ENCODE data around the gene TGFBI.

The TGFBI gene

GRCh38 chr5:136026636-136027035, 2.2 kb upstream of the TGFBI start:
- H2AFZ ChIP-seq (ENCODE audit: low read depth, low read length) = no peak overlapping the region
- no peaks in the 10 kb centered on the region for H3K79me2 ChIP-seq (ENCODE audit: low read length)
- H3K4me2 ChIP-seq (ENCODE audit: low read length) = no peak overlapping the region
- peaks cover 10% of the 10 kb centered on the region for H3K4me1 ChIP-seq (ENCODE audit: low read length)
- peaks cover 28% of the 10 kb centered on the region; the same call in 1 of the 2 replicates for H3K27me3 ChIP-seq (ENCODE audit: low read depth, low read length)
- H3K36me3 ChIP-seq (replicated peaks; ENCODE audit: low read depth, low read length) = no peaks in the 10 kb centered on the region
- TF ChIP-seq EZH2phosphoT487 (IDR thresholded peaks at IDR 0.05; ENCODE audit: low read depth) (no peak), CTCF (IDR thresholded peaks at IDR 0.05; ENCODE audit: low read depth, low read length) (no peak)
- no peak overlapping the region for H3K4me3 ChIP-seq (ENCODE audit: low read length)
- H3K27ac ChIP-seq (ENCODE audit: low read length) = no peak overlapping the region
- H4K20me1 ChIP-seq (ENCODE audit: insufficient read depth, low read length) = no peaks in the 10 kb centered on the region
- H3K9ac ChIP-seq (ENCODE audit: low read length) = no peak overlapping the region
- H3K9me3 ChIP-seq (ENCODE audit: insufficient read depth, low read length) = no peaks in the 10 kb centered on the region

- no peaks in the 10 kb centered on the region for H3K9me3 ChIP-seq (ENCODE audit: insufficient read depth, low read length)
- no peaks in the 10 kb centered on the region for H3K79me2 ChIP-seq (ENCODE audit: low read length)
- H3K27ac ChIP-seq (ENCODE audit: low read length) = no peak overlapping the region
- no peak overlapping the region for H2AFZ ChIP-seq (ENCODE audit: low read depth, low read length)
- H3K27me3 ChIP-seq (ENCODE audit: low read depth, low read length) = peaks cover 25% of the 10 kb centered on the region; the same call in 1 of the 2 replicates
- H3K9ac ChIP-seq (ENCODE audit: low read length) = no peak overlapping the region
- no peak overlapping the region for H3K4me2 ChIP-seq (ENCODE audit: low read length)
- H3K4me3 ChIP-seq (ENCODE audit: low read length) = no peak overlapping the region
- H3K36me3 ChIP-seq (replicated peaks; ENCODE audit: low read depth, low read length) = no peaks in the 10 kb centered on the region
- no peak for TF ChIP-seq EZH2phosphoT487 (IDR thresholded peaks at IDR 0.05; ENCODE audit: low read depth)
- TF ChIP-seq CTCF (IDR thresholded peaks at IDR 0.05; ENCODE audit: low read depth, low read length) = no peak
- H3K4me1 ChIP-seq (ENCODE audit: low read length) = peaks cover 12% of the 10 kb centered on the region
- no peaks in the 10 kb centered on the region for H4K20me1 ChIP-seq (ENCODE audit: insufficient read depth, low read length)
Measured at GRCh38 chr5:136027311-136027710, 1.5 kb upstream of the TGFBI start.

GRCh38 chr5:136028090-136028489, 698 bp upstream of the TGFBI start:
- Histone ChIP-seq H4K20me1 (ENCODE audit: insufficient read depth, low read length) (no peaks in the 10 kb centered on the region), H3K4me1 (ENCODE audit: low read length) (peaks cover 12% of the 10 kb centered on the region), H3K36me3 (replicated peaks; ENCODE audit: low read depth, low read length) (no peaks in the 10 kb centered on the region), H3K27me3 (ENCODE audit: low read depth, low read length) (peaks cover 18% of the 10 kb centered on the region), H3K27ac (ENCODE audit: low read length) (no peak overlapping the region), H3K79me2 (ENCODE audit: low read length) (no peaks in the 10 kb centered on the region), H3K4me3 (ENCODE audit: low read length) (no peak overlapping the region), H3K4me2 (ENCODE audit: low read length) (no peak overlapping the region), H2AFZ (ENCODE audit: low read depth, low read length) (no peak overlapping the region), H3K9me3 (ENCODE audit: insufficient read depth, low read length) (no peaks in the 10 kb centered on the region), H3K9ac (ENCODE audit: low read length) (no peak overlapping the region)
- no peak for TF ChIP-seq CTCF (IDR thresholded peaks at IDR 0.05; ENCODE audit: low read depth, low read length)
- TF ChIP-seq EZH2phosphoT487 (IDR thresholded peaks at IDR 0.05; ENCODE audit: low read depth) = no peak

DNA sequence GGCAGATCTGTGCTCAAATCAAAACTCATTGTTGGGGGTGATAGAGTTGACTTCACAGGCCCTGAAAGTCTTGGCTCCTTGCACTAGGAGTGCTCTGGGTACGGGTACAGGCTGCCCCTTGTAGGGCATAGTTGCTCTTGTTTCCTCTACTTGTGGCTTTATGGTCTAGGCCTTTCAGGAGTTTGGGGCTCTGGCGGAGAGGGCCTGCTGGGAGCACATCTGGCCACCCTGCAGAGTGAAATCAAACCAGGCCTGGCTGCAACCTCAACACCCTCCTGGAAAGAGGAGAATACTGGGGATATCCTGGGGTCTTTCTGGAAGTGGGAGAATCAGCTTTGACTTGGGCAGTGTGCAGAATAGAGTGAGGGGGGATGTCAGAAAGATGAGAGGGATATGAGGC, 1.5 kb downstream of the TGFBI start:
- H3K79me2 ChIP-seq (ENCODE audit: low read length) = no peaks in the 10 kb centered on the region
- no peaks in the 10 kb centered on the region for H4K20me1 ChIP-seq (ENCODE audit: insufficient read depth, low read length)
- H3K4me1 ChIP-seq (ENCODE audit: low read length) = peaks cover 16% of the 10 kb centered on the region
- H3K9ac ChIP-seq (ENCODE audit: low read length) = no peak overlapping the region
- H3K36me3 ChIP-seq (replicated peaks; ENCODE audit: low read depth, low read length) = no peaks in the 10 kb centered on the region
- no peak overlapping the region for H3K27ac ChIP-seq (ENCODE audit: low read length)
- H3K4me2 ChIP-seq (ENCODE audit: low read length) = no peak overlapping the region
- no peak overlapping the region for H3K4me3 ChIP-seq (ENCODE audit: low read length)
- no peaks in the 10 kb centered on the region for H3K9me3 ChIP-seq (ENCODE audit: insufficient read depth, low read length)
- TF ChIP-seq EZH2phosphoT487 (IDR thresholded peaks at IDR 0.05; ENCODE audit: low read depth) (no peak), CTCF (IDR thresholded peaks at IDR 0.05; ENCODE audit: low read depth, low read length) (no peak)
- peaks cover 13% of the 10 kb centered on the region; the same call in 1 of the 2 replicates for H3K27me3 ChIP-seq (ENCODE audit: low read depth, low read length)
- no peak overlapping the region for H2AFZ ChIP-seq (ENCODE audit: low read depth, low read length)
